HG03354 (cell line): ENCODE results near the gene BCL7B.
A peak's percentile ranks its signal among the peaks of the same experiment; 100 is the strongest.
"Not testable (repeated sequence)": the region's sequence is repeated elsewhere in the genome, so short reads cannot be mapped to it uniquely, and the experiment has no call there.

Experiments
- ATAC-seq: cut with Tn5 transposase; IDR thresholded peaks from one replicate; pipeline ENCODE4 v1.9.1; 2021; ENCODE audit warnings: mild to moderate bottlenecking; ENCODE audit not compliant: unreplicated experiment, poor library complexity, severe bottlenecking

BCL7B gene

GRCh38 chr7:73573791-73574190 lies 16.3 kb upstream of the BCL7B start:
- ATAC-seq, result no peak

- ATAC-seq, result no peak
Measured at GRCh38 chr7:73573276-73573675, 15.8 kb upstream of the BCL7B start.

DNA sequence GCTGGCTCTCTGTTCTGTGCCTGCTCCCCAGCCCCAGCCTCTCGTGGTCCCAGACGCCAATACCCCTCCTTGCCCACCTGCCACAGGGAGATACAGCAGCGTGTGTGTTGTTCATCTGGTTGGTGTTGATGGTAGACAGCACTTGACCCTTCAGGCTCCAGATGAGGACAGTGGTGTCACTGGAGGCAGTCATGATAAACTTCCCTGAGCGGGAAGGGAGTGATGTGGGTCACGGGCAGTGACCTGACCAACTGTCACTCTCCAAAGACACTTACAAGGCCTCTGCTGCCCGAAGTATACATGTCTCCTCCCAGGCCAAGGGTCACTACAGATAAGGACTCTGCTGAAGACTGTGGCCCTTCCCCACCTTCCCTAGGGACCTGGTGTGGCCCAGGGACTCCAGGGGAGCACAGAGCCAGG lies 15.3 kb upstream of the BCL7B start:
- no peak for ATAC-seq

DNA sequence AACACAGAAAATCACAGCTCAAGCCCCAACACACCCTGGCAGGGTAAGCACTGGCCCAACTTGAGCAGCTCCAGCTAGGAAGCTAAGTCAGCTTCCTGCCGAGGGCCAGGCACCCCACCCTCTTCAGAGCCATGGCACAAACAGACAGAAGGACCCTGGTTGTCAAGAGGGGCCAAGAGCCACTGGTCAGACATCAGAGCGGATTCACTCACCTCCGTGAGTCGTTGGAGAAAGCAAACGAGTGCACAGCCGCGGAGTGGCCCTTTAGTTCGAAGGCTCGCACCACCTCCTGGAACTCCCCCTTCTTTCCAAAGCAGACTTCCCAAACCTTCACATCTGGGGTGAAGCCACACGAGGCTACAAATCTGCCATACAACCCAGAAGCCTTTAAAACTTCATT lies 13.5 kb upstream of the BCL7B start:
- no peak for ATAC-seq

DNA sequence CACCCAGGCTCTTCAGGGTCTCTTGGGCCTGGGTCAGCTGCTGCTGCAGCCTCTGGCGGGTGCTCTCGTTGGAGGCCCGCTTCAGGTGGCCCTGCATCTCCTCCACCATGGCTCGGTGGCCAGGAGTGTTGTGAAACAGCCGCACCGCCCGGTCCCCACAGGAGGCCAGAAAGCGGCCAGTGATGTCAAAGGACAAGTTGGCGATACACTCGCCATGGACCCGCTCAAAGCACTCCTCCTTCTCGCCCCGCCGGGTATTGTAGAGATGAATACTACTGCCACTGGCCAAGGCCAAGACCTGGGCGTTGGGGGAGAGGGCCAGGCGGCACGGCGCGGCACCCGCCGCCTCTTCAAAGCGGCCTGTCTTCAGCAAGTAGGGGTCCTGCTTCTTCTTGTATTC lies 13.0 kb upstream of the BCL7B start:
- ATAC-seq, result no peak

- no peak for ATAC-seq
Measured at GRCh38 chr7:73569042-73569608, 11.6 kb upstream of the BCL7B start.

DNA sequence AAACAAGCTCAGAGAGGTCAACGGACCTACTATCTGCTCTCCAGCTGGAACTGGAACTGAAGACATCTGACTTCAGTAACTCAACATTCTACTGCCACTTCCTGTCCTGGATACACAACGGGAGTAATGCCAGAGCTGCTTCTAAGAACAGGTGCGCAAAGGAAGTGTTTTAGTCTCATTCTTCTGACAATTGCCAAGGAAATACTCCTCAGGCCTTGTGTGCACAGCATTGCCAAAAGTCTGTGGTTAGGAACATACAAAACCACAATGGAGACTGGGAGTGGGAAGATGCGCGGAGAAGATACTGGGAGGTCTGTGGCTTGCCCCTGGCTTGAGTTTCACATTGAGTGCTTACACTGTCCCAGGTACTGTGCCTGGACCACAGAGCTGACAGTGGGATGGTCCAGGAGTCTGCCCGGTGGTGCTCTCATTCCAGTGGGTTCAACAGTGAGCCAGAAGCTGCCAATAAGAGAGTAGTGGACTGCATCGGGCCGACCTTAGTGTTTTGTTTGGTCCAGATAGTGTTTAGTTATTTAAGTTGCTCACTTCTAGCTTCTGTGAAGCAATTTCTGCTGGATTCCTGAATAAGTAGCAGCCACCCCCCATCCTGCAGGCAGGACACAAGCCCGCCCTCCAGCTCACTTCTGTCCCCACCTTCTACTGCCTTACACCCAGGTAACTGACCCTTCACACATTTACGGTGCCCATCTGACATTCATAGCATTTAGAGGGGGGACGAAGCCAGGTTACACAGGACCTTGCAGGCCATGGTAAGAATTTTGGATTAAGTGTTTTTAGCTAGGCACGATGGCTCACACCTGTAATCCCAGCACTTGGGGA lies 10.6 kb upstream of the BCL7B start:
- ATAC-seq, result no peak

DNA sequence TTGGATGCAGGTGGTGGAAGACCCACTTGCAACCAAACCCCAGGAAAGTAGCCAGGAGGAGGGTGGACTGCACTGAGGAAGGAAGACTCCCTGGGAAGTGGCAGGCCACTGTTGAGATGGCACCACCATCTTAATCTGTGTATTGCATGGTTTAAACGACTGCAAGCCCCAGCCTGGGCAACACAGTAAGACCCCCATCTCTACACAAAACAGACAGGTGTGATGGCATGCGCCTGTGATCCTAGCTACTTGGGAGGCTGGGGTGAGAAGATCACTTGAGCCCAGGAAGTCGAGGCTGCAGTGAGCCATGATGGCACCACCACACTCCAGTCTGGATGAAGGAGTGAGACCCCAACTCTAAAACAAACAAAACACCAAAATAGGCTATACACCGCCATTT lies 9.7 kb upstream of the BCL7B start:
- ATAC-seq, result no peak

GRCh38 chr7:73566431-73566830 lies 8.9 kb upstream of the BCL7B start:
- not testable (repeated sequence) for ATAC-seq

DNA sequence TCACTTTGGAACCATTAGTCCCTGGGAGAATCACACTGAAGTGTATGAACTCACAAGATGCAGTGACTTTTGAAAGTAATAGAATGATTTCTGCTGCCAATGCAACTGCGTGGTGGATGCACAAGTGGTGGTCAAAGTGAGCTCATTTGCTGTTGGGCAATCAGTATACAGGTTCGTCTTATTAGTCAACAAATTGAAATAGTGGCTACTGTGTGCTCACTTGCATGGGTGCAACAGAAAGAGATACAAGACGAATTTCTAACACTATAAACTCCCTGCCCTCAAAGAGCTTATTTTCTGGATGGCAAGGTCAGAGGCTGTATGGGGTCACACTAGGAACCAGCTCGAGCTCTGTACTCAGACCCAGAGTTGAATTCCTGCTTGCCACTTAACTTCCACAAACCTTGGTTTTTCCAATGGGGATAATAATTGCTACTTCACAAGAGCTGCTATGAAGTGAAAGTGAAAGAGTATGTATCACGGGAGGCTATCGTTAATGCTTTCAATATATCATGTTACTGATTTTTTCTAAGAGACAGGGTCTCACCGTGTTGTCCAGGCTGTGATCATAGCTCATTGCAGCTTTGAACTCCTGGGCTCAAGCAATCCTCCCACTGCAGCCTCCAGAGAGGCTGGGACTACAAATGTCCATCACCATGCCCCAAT lies 8.3 kb upstream of the BCL7B start:
- no peak for ATAC-seq

GRCh38 chr7:73560109-73560835 lies 2.8 kb upstream of the BCL7B start:
- ATAC-seq, result no peak

DNA sequence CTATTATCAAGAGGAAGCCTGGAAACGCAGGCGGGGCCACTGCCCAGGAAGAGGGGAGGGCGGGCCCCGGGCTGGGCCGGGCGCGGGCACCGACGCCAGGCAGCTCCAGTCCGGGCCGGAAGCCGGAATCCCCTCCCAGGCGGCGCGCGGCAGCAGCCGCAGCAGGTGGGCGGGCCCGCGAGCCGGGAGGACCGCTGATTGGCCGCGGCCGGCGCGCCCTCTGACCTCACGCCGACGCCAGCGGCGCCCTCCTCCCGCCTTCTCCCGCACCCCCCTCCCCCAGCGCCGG lies 438 bp downstream of the BCL7B start:
- ATAC-seq, result peak; percentile 89

- no peak for ATAC-seq
Measured at GRCh38 chr7:73556208-73557107, 1.0 kb downstream of the BCL7B start.

- ATAC-seq, result no peak
Measured at GRCh38 chr7:73555411-73555982, 2.0 kb downstream of the BCL7B start.

DNA sequence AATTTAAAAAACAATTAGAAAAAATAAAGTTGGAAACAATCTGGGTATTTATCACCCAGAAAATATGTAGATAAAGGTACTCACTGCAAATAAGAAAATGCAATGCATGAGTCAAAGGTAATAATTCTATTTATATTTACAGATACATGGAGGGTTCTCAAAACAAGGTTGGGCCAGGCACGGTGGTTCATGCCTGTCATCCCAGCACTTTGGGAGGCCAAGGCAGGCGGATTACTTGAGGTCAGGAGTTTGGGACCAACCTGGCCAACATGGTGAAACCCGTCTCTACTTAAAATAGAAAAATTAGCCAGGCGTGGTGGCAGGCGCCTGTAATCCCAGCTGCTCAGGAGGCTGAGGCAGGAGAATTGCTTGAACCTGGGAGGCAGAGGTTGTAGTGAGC lies 7.4 kb downstream of the BCL7B start:
- ATAC-seq, result not testable (repeated sequence)

GRCh38 chr7:73549176-73549575 lies 8.3 kb downstream of the BCL7B start:
- no peak for ATAC-seq

DNA sequence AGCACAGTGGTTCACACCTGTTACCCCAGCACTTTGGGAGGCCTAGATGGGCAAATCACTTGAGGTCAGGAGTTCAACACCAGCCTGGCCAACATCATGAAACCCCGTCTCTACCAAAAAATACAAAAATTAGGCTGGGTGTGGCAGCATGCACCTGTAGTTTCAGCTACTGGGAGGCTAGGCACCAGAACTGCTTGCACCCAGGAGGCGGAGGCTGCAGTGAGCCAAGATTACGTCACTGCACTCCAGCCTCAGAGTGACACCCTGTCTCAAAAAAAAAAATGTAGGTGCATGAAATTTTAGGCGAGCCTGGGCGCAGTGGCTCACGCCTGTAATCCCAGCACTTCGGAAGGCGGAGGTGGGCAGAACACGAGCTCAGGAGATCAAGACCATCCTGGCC lies 9.6 kb downstream of the BCL7B start:
- no peak for ATAC-seq

DNA sequence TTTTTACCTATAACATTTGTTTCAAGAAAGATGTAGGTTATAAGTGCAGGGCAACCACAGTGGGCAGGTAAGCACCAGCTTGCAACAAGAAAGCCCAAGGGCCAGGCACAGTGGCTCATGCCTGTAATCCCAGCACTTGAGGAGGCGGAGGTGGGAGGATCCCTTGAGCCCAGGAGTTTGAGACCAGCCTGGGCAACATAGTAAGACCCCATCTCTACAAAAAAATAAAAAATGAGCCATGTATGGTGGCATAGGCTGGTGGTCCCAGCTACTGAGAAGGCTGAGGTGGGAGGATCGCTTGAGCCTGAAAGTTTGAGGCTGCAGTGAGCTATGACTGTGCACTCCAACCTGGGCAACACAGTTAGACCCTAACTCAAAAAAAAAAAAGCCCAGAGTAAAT lies 12.8 kb downstream of the BCL7B start:
- ATAC-seq, result no peak

- no peak for ATAC-seq
Measured at GRCh38 chr7:73541722-73542121, 15.8 kb downstream of the BCL7B start.
